SHP77 (cell line): ENCODE results near the gene CNTNAP1.
"Not testable (repeated sequence)": the region's sequence is repeated elsewhere in the genome, so short reads cannot be mapped to it uniquely, and the experiment has no call there.

Experiments used
- DNase-seq, 2 experiments: peaks; one replicate each; lab custom pipeline; 2025; lab: John Stamatoyannopoulos, UW

Gene CNTNAP1

DNA sequence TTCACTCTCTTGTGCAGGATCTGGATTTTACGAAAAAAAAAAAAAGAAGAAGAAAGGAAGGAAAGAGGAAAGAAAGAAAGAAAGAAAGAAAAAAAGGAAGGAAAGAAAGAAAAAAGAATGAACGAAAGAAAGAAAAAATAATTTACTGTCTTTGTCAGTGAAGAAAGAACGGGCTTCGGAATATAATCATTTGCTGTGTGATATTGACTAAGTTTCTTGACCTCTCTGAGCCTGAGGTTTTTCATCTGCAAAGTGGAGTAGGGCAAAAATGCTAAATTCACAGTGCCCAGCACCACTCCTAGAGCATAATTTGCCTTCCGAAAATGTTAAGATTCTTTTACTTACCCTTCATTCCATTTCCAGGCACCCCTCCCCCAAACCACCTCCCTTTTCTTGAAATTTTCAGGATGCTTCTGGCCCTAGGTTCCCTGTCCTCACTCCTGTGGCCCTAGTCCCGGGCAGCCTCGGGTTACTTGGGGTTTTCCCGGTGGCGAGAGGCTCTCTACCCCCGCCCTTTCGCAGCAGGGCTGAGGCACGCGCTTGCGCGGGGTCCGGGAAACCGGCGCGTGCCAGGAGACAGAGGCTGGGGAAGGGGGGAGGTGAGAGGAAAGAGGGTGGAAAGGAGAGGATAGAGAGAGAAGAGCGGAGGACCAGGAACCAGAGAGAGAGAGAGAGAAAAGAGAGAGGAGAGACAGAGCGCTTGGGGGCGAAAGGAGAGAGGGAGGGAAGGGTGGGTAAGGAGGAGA is at the start of gene CNTNAP1:
Gene CNTNAP1, plus strand, starts transcription at position 556 of the 746 bp plus-strand sequence. CDS start 299 bp downstream, outside the sequence.
- DNase-seq = peak; percentile 67 to 81

DNA sequence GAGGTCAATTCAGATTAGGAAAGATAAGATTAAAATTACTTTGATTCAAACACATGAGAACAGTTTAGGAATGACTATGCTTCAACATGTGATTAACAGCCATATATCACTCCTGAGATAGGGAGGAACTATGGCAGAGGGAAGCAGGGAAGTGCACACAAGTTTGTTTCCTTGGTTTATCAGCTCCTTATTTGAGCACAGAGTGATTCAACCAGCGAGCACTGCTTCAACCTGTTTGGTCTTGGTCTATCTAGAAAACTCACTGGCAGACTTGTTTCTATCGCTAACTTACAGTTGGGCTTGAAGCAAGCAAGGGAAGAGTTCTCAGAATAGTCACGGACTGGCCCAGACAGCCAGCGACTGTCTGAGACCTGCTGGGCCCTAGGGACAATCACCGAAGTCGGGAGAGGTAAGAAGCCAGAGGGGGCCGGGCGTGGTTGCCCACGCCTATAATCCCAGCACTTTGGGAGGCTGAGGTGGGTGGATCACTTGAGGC is 49.3 kb upstream of the CNTNAP1 start:
- DNase-seq = no peak

DNA sequence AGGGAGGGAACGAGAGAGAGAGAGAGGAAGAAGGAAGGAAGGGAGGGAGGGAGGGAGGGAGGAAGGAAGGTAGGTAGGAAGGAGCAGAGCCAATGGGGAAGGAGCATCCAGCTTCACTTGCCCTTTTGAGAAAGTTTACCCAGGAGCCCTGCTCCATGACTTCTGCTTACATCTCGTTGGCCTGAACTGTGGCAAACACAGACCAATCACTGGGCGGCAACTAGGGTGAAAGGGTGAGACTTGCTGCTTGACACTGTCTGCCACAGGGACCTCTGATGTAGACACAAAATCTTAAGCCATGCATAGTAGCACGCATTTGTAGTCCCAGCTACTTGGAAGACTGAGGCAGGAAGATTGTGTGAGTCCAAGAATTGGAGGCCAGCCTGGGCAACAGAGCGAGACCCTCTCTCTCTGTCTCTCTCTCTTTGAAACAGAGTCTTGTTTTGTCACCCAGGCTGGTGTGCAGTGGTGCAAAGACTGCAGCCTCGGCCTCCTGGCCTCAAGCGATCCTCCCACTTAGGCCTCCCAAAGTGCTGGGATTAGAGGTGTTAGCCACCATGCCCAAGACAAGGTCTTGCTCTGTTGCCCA is 42.7 kb upstream of the CNTNAP1 start:
- DNase-seq = no peak

DNA sequence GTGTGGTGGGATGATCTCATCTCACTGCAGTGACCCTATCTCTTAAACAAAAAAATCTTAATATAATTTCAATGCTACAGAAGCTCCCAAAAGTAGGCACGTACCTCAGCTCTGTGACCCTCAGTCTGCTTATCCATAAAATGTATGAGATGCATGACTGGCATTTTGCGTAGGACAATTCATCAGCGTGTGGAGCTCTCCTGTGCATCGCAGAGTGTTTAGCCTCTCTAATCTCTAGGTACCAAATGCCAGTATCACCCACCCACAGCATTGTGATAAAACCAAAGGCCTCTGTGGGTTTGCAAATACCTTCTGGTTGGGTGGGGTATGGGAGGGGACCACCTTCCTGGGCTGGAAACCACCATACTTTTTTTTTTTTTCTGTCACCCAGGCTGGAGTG is 42.2 kb upstream of the CNTNAP1 start:
- no peak for DNase-seq

DNA sequence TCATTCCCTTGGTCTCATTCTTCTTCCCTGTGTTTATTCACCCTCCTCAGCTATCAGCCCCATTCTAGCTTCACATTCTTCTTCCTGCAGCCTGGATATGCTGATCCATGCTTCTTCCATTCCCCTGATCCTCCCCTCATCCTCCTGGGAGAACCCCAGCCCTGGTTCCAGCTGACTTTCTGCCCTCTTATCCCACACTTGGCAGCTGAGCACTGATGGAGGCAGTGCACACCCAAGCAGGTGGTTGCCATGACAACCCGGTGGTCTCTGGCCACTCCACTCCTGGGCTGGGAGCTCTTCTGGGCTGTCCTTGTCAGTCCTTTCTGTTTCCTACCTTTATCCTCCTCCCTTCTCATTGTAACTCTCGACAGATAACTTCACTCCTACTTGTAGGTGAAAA is 40.0 kb upstream of the CNTNAP1 start:
- DNase-seq = peak in 1 of 2 experiments; percentile 2

GRCh38 chr17:42647778-42648177 is 34.6 kb upstream of the CNTNAP1 start:
- DNase-seq = no peak

DNA sequence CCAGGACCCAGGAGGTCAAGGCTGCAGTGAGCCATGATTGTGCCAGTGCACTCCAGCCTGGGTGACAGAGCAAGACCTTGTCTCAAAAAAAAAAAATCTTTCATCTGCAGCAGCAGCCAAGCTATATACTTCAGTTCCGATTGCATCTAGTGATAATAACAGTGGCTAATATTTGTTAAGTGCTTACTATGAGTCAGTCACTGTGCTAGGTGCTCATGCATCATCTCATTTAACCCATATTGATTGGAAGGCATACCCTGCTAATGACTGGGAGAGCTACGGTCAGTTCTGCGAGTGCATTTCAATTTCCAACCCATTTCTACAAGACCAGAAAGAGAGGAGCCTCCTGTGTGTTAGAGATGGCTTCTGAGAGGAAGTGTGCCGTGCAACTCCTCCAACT is 30.9 kb upstream of the CNTNAP1 start:
- DNase-seq = no peak

- DNase-seq = no peak
These were observed 28.9 kb upstream of the CNTNAP1 start for GRCh38 chr17:42653179-42654124.

- DNase-seq = no peak
These were observed 26.8 kb upstream of the CNTNAP1 start for GRCh38 chr17:42655528-42655927.

GRCh38 chr17:42657824-42658588 is 24.3 kb upstream of the CNTNAP1 start:
- DNase-seq = no peak

DNA sequence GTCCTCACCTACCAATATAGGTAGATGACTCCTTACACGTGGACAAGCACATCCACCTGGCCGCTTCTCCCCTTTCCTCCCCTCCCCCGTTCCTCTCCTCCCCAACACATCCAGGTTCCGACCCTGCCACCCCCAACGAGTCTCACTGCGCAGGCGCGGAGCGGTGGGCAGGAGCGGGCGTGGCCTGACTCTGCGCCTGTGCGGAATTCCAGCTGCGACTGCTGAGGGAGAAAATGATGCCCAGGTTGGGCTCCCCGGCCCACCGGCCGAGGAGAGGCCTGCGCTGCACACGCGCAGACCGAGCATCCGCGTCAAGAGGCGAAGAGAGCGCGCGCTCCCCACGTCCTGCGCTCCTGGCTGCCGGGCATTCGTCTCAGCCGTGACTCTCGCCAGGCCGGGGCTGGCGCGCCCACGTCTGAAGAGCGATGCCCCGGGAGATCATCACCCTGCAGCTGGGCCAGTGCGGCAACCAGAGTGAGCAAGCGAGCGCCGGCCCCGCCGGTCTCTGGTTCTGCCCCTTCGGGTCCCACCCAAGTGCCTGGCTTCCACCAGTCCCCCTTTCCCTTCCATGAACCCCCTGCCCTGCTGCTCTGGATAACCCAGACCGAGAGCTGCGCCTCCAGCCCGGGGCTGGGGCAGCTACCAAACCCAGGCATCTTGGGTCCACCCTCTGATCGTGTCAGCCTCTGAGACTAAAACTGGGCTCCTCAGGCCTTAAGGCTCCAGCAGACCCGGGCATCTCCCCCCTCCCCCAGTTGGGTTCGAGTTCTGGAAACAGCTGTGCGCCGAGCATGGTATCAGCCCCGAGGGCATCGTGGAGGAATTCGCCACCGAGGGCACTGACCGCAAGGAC is 23.0 kb upstream of the CNTNAP1 start, which contains the start of gene TUBG2:
Gene TUBG2, plus strand, starts transcription at position 206 of the 853 bp plus-strand sequence. Its CDS starts 220 bp downstream, at position 426.
- peak; percentile 91 to 93 for DNase-seq

GRCh38 chr17:42659932-42660274 is 22.4 kb upstream of the CNTNAP1 start:
- not testable (repeated sequence) for DNase-seq

- DNase-seq = no peak
These were observed 21.5 kb upstream of the CNTNAP1 start for GRCh38 chr17:42660692-42661345.

DNA sequence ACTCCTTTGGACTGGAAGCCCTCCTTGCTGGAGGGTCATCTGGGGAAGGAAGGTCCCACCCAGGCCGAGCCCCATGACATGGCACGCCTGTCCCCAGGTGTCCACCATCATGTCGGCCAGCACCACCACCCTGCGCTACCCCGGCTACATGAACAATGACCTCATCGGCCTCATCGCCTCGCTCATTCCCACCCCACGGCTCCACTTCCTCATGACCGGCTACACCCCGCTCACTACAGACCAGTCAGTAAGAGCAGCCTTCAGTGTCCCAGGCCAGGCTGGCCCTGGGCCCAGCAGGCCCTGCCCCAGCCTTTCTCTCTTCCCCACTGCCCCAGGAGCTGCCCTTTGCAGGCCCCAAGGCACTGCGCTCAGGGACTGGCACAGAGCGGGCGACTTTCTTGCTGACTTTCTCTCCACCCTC is 16.7 kb upstream of the CNTNAP1 start:
- DNase-seq = no peak

DNA sequence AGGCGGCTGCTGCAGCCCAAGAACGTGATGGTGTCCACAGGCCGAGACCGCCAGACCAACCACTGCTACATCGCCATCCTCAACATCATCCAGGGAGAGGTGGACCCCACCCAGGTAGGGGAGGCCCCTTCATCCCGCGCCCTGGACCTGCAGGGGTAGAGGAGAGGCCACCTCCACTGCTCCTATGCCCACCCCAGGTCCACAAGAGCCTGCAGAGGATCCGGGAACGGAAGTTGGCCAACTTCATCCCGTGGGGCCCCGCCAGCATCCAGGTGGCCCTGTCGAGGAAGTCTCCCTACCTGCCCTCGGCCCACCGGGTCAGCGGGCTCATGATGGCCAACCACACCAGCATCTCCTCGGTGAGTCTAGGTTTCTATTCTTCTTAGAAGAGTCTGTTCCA is 16.2 kb upstream of the CNTNAP1 start:
- DNase-seq = not testable (repeated sequence)

DNA sequence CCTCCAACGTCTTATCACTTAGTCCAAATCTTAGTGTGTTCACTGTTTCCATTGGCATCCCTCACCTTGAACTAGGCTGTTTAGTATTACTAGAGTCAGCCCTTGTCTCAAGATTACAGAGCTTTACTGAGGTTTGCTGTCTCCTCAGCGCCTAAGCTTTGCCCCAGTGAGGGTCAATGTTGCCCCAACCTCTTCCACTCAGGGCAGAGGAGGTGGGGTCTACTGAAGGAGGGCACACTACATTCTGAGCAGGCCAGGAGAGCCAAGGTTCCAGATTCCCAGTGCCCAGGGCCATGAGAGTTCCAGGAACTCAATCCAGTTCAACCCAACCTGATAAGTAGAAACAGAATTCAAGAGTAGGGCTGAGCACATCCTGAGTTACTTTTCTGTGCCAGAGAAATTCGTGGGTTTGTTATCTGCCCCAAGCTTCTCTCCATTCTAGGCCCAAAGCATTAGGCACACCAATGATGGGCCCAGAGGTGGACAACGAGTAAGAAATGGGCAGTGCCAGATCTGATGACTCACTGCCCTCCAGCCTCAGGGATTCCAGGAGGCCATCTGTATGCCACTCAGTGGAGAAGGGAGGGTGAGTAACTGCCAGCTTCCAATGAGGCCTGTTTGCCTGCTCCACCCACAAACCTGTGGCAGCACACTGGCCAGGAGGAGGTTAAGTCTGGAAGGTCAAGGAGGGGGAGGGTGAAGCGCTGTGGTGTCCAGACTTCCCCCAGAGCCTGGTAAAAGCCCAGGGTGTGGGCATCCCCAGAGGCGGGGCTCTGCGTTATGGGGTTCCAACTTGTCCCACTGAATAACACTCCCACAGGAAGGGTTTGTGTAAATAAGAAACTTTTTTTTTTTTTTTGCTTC is 15.0 kb upstream of the CNTNAP1 start:
- DNase-seq = peak in 1 of 2 experiments; percentile 17

- no peak for DNase-seq
These were observed 12.7 kb upstream of the CNTNAP1 start for GRCh38 chr17:42669705-42669976.

- DNase-seq = no peak
These were observed 12.1 kb upstream of the CNTNAP1 start for GRCh38 chr17:42669977-42670788.
